GM12864 (cell line): Measurements from ENCODE around the gene FKBP5.

Experiments
- DNase-seq: peaks from one replicate; pipeline ENCODE4 v3.0.0-alpha.2; 2011; ENCODE audit warnings: low read depth
- H3K4me3 ChIP-seq: 2 replicates; pipeline ENCODE4 v1.5.1; 2011; ENCODE audit warnings: mild to moderate bottlenecking, low read depth, low read length, control low read depth
- TF ChIP-seq, protein P1 (sequence below): IDR thresholded peaks from 2 replicates; pipeline ENCODE4 v1.5.1; 2011; ENCODE audit warnings: low read depth, mild to moderate bottlenecking, moderate library complexity, low read length, control low read depth, inconsistent platforms; ENCODE audit errors: missing control alignments

The FKBP5 gene

DNA sequence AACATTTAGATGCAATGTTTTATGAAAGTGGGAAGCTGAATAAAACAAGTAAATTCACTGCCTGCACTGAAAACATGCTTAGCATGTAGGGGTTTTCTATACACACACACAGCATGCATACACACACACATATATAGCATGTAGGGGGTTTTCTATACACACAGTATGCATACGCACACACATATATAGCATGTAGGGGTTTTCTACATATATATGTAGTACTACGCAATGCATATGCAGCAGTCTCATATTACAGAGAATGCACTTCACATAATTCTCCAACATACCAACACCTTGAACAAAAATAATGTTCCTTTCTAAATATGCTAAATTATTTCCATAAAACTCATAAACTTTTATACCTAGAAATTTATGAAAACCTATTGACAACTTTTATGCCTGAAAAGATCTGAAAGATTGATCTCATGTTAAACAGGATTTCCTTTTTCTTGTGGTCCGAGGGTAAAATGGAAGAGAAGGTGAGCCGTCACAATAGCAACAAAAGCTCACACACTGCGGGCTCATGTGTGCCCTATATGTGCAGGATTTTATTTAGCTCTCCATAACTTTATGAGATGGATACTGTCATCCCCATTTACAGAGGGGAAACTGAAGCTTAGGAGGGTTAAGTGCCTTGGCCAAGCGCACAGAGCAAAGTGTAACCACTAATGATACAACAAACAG is 94.1 kb downstream of the FKBP5 start:
- no peak for DNase-seq
- TF ChIP-seq, protein P1, sequence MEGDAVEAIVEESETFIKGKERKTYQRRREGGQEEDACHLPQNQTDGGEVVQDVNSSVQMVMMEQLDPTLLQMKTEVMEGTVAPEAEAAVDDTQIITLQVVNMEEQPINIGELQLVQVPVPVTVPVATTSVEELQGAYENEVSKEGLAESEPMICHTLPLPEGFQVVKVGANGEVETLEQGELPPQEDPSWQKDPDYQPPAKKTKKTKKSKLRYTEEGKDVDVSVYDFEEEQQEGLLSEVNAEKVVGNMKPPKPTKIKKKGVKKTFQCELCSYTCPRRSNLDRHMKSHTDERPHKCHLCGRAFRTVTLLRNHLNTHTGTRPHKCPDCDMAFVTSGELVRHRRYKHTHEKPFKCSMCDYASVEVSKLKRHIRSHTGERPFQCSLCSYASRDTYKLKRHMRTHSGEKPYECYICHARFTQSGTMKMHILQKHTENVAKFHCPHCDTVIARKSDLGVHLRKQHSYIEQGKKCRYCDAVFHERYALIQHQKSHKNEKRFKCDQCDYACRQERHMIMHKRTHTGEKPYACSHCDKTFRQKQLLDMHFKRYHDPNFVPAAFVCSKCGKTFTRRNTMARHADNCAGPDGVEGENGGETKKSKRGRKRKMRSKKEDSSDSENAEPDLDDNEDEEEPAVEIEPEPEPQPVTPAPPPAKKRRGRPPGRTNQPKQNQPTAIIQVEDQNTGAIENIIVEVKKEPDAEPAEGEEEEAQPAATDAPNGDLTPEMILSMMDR: no peak

DNA sequence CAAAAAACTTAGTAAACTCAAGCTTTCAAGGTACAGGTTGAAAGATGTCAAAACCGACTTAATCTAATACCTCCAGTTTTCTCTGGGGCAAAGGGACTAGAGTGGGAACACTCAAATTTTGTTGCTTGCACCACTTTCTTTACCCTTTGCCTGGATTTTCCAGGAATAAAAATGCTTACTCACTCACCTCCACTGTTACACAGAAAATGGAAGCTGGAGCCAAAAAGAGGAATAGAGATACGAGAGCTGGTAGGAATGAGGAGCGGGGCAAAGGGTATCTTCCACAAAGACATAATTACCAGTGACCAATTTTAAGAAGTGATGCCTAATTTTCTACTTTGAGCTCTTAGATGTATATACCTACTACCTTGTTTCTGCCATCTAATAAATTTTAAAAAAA is 96.5 kb downstream of the FKBP5 start:
- TF ChIP-seq, protein P1: no peak
- H3K4me3 ChIP-seq: no peak overlapping the region
- no peak for DNase-seq

More for the DNA sequence above, 94.1 kb downstream of the FKBP5 start:
- no peak overlapping the region for H3K4me3 ChIP-seq

DNA sequence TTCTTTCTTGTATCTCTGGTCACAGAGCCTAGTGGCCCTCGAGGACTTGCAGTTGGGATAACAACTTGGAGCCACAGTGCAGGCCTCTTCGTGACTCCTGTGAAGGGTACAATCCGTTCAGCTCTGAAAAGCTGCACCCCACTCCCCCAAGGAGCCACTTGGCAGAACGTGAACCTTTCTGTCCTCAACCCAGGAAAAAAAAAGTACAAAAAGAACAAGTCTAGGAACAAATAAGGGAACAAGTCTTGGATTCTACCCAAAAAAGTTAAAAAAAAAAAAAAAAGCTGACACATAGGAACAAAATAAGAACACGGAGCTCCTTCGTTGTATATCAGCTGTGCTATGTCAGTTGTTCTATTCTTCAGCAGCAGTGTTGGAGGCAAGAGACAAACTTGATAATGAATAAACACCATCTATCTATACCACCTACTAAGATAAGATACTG is 98.1 kb downstream of the FKBP5 start:
- TF ChIP-seq, protein P1: no peak
- DNase-seq: no peak
- no peak overlapping the region for H3K4me3 ChIP-seq

DNA sequence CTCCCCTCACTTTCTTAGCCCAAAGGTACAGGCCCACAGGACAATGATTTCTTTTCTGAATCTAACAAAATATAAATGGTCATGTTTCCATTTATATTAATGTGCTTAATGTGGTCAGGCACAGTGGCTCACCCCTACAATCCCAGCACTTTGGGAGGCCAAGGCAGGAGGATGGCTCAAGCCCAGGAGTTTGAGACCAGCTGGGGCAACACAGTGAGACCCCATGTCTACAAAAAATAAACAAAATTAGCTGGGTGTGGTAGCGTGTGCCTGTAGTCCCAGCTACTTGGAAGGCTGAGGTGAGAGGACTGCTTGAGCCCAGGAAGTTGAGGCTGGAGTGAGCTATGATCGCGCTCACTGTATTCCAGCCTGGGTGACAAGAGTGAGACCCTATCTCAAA is 98.8 kb downstream of the FKBP5 start:
- H3K4me3 ChIP-seq: no peak overlapping the region
- TF ChIP-seq, protein P1: no peak
- no peak for DNase-seq

DNA sequence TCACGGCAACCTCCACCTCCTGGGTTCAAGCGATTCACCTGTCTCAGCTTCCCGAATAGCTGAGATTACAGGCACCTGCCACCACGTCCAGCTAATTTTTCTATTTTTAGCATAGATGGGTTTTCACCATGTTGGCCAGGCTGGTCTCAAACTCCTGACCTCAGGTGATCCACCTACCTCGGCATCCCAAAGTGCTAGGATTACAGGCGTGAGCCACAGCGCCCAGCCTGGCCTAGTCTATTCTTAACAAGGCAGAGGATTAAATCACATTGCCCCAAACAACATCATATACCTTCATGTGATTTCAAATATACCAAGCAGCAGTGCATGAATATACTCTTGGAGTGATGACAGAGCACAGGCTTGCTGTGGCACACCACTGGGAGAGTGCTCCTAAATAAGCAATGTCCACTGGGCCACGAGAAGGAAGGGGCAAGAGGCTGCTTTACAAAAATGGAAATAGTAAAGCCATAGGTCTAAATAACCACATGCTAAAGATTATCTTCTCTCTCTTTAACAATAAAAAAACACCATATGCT is 99.4 kb downstream of the FKBP5 start:
- H3K4me3 ChIP-seq: no peak overlapping the region
- TF ChIP-seq, protein P1: no peak
- no peak for DNase-seq

DNA sequence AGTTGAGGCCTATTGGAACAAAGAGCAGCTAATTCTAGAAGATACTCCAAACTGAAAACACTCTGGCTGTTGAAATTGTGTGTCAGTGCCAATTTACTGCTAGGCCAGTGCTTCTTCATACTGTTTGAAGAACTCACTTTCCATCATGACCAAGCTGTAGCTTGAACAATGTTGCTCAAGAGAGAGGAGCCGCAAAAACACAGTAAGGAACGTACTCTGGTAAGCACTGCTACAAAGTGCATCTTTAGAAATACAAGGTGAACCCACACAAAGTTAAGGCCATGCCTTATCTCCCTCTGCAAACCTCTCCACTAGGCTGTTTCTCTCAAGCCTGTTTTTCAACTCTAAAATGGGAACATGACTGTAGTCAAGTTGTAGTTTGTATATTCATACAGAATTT is 101.5 kb downstream of the FKBP5 start:
- DNase-seq: no peak
- TF ChIP-seq, protein P1: no peak
- H3K4me3 ChIP-seq: no peak overlapping the region

DNA sequence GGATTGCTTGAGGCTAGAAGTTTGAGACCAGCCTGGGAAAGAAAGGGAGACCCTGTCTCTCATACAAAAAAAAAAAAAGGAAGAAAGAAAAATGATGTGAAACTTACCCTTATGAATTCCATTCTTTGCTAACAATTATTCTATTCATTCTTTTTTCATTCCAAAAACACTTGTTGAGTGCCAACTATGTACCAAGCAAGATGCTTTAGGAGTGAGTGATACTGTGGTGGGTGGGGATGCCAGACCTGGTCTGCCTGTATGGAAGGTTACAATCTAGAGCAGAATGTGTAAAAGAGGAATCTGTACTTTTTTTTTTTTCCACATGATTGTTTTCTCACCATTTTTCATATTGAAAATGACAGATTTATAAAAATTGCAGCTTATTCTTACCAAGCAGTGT is 102.2 kb downstream of the FKBP5 start:
- no peak overlapping the region for H3K4me3 ChIP-seq
- no peak for DNase-seq
- TF ChIP-seq, protein P1: no peak
